Activated CD4-positive, alpha-beta memory T cell treated with anti-CD3 and anti-CD28 coated beads for 36 hours (primary cell): ENCODE measurements around the gene EEFSEC. TPM values are rescaled to one million over a fixed set of nuclear protein-coding genes. Genes with fewer than 3 reads are reported as not detected.

Experiments
- CTCF ChIA-PET: fragments of 350-600 bp; sonication (Branson Sonifier 250); formaldehyde crosslinking; loops from one replicate; lab custom pipeline; 2021; ENCODE audit warnings: antibody characterized with exemption, inconsistent platforms; lab: Charles Lee
- POLR2A ChIA-PET: fragments of 350-600 bp; sonication (Branson Sonifier 250); formaldehyde crosslinking; loops from one replicate; lab custom pipeline; 2021; ENCODE audit warnings: antibody characterized with exemption; lab: Charles Lee
- DNase-seq: peaks from one replicate; pipeline ENCODE4 v3.0.0-alpha.2; 2020
- H3K27ac Mint-ChIP-seq: one replicate; pipeline ENCODE4 v1.8.0; 2021; ENCODE audit warnings: mixed read lengths
- H3K27me3 Mint-ChIP-seq: one replicate; pipeline ENCODE4 v1.8.0; 2021; ENCODE audit warnings: mixed read lengths
- H3K36me3 Mint-ChIP-seq: one replicate; pipeline ENCODE4 v1.8.0; 2021; ENCODE audit warnings: mixed read lengths
- H3K4me1 Mint-ChIP-seq: one replicate; pipeline ENCODE4 v1.8.0; 2021; ENCODE audit warnings: low read depth, mixed read lengths
- H3K4me3 Mint-ChIP-seq: one replicate; pipeline ENCODE4 v1.8.0; 2021; ENCODE audit warnings: mild to moderate bottlenecking, mixed read lengths
- H3K9me3 Mint-ChIP-seq: one replicate; pipeline ENCODE4 v1.8.0; 2021; ENCODE audit warnings: mixed read lengths
- intact Hi-C: fragments of 100-400 bp; cut with micrococcal nuclease; formaldehyde crosslinking; loops from one replicate; pipeline ENCODE4 v1.15.1; 2023
- total RNA-seq, 2 experiments: library from RNA; stranded (reverse); gene quantifications; one replicate each; pipeline ENCODE4 v1.2.3, GENCODE V29; 2021

The EEFSEC gene
- total RNA-seq, 2 experiments from 2014 or later: 16.1 to 17.2 TPM

- H3K27ac Mint-ChIP-seq: no peak overlapping the region
- no peak for DNase-seq
- H3K4me3 Mint-ChIP-seq: no peak overlapping the region
- no peaks in the 10 kb centered on the region for H3K9me3 Mint-ChIP-seq
- H3K4me1 Mint-ChIP-seq: no peaks in the 10 kb centered on the region
- CTCF ChIA-PET: no interaction called here
- intact Hi-C loops: no loop called here
- H3K27me3 Mint-ChIP-seq: no peaks in the 10 kb centered on the region
- POLR2A ChIA-PET: no interaction called here
- H3K36me3 Mint-ChIP-seq: no peaks in the 10 kb centered on the region
These were observed 249.0 kb downstream of the EEFSEC start for GRCh38 chr3:128402319-128402718.

DNA sequence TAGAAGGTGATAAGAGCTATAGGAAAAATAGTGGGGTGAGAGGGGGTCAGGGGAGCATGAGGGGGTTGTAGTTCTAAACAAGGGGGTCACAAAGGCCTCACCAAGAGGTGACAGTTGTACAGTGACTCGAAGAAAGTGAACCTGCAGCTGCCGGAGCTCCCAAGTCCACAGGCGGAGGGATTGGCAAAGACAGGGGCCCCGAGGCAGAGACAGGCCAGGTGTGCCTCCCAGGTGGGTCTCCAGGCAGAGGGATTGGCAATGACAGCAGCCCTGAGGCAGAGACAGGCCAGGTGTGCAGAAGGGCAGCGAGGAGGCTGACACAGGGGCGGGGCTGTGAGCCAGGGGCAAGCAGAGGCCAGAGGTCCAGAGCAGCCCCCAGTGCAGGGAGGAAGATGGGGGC lies 249.7 kb downstream of the EEFSEC start:
- Mint-ChIP-seq H3K36me3 (no peaks in the 10 kb centered on the region), H3K4me1 (no peaks in the 10 kb centered on the region), H3K27me3 (no peaks in the 10 kb centered on the region), H3K4me3 (no peak overlapping the region), H3K9me3 (no peaks in the 10 kb centered on the region), H3K27ac (no peak overlapping the region)
- intact Hi-C loops: no loop called here
- ChIA-PET CTCF (no interaction called here), POLR2A (no interaction called here)
- DNase-seq: no peak

DNA sequence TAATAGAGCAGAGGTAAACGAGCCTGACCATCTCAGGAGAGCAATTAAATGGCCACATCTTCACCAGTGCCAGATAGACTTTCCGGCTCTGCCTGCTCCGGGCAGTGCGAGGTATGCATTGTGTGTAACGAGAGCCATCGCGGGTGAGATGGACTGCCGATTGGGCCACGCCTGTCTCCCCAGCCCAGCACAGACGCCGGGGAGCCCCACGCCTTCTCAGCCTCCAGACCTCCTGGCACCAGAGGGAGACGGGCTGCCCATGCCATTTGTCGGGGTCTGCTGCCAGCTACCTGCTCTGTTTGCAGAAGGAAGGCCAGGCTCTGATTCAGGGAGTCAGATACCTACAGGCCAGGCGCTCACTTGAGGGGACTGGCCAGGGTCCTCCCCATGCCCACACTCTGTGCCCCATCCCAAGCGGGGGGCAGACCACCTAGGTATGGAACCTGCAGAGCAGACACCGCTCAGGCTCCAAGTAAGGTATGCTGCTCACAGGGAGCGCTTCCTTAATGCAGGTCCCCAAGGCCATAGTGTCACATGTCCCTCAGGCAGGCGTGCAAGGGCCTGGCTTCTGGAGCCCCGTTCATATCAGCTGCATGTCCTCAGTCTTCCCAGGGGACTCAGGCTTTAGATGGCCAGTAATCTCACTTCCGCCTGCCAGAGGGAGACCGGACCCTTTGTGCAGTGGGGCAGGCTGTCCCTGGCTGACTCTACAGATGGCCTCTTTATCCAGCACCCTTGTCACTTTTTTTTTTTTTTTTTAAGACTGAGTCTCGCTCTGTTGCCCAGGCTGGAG lies 251.2 kb downstream of the EEFSEC start:
- CTCF ChIA-PET: no interaction called here
- Mint-ChIP-seq H3K27me3 (no peaks in the 10 kb centered on the region), H3K36me3 (no peaks in the 10 kb centered on the region), H3K4me1 (no peaks in the 10 kb centered on the region), H3K27ac (no peak overlapping the region), H3K9me3 (no peaks in the 10 kb centered on the region), H3K4me3 (no peak overlapping the region)
- no peak for DNase-seq
- POLR2A ChIA-PET: no interaction called here
- intact Hi-C loops: no loop called here

- intact Hi-C loops: no loop called here
- CTCF ChIA-PET: no interaction called here
- no peaks in the 10 kb centered on the region for H3K27me3 Mint-ChIP-seq
- POLR2A ChIA-PET: no interaction called here
- no peaks in the 10 kb centered on the region for H3K4me1 Mint-ChIP-seq
- no peak overlapping the region for H3K4me3 Mint-ChIP-seq
- no peak for DNase-seq
- H3K9me3 Mint-ChIP-seq: no peaks in the 10 kb centered on the region
- H3K36me3 Mint-ChIP-seq: no peaks in the 10 kb centered on the region
- no peak overlapping the region for H3K27ac Mint-ChIP-seq
These were observed 252.4 kb downstream of the EEFSEC start for GRCh38 chr3:128405554-128406277.

GRCh38 chr3:128407247-128407646 lies 254.0 kb downstream of the EEFSEC start:
- Mint-ChIP-seq H3K4me1 (no peaks in the 10 kb centered on the region), H3K9me3 (no peaks in the 10 kb centered on the region), H3K4me3 (no peak overlapping the region), H3K27me3 (no peaks in the 10 kb centered on the region), H3K27ac (no peak overlapping the region), H3K36me3 (no peaks in the 10 kb centered on the region)
- CTCF ChIA-PET: no interaction called here
- intact Hi-C loops: no loop called here
- POLR2A ChIA-PET: no interaction called here
- no peak for DNase-seq

DNA sequence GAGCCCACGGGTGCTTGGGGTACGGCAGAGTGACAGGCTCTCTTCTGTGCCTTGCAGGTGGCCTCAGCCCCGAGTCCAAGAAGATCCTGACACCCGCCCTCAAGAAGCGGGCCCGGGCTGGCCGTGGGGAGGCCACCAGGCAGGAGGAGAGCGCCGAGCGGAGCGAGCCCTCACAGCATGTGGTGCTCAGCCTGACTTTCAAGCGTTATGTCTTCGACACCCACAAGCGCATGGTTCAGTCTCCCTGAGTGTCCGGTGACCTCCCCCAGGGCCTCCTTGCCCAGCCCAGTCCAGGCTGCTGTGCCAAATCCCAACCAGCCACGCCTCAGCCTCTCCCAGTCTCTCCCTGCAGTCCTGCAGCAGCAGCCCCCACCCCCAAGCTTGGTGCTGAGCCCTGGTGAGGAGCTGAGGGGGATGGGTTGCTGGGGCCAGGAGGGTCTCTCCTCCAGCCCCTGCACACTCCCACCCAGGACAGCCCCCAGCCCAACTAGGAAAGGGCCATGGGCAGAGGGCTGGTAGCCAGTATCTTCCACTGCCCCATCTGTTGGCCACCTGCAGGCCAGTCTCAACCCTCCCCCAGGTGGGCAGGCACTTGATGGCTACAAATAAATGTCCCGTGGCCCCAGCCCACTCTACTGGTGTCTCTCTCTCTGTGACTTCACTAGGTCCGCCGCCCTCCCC lies 254.9 kb downstream of the EEFSEC start:
- ChIA-PET CTCF (interaction anchor here (1.0 kb wide), 1 partner anchor 18 kb away, joined by 3 read pairs; no protein-coding TSS in a partner anchor), POLR2A (no interaction called here)
- H3K4me1 Mint-ChIP-seq: no peaks in the 10 kb centered on the region
- no peak for DNase-seq
- intact Hi-C loops: no loop called here
- H3K36me3 Mint-ChIP-seq: no peaks in the 10 kb centered on the region
- H3K4me3 Mint-ChIP-seq: no peak overlapping the region
- H3K27me3 Mint-ChIP-seq: no peaks in the 10 kb centered on the region
- no peak overlapping the region for H3K27ac Mint-ChIP-seq
- no peaks in the 10 kb centered on the region for H3K9me3 Mint-ChIP-seq

- no peaks in the 10 kb centered on the region for H3K9me3 Mint-ChIP-seq
- intact Hi-C loops: no loop called here
- POLR2A ChIA-PET: no interaction called here
- no peak overlapping the region for H3K4me3 Mint-ChIP-seq
- no peaks in the 10 kb centered on the region for H3K27me3 Mint-ChIP-seq
- no peaks in the 10 kb centered on the region for H3K4me1 Mint-ChIP-seq
- DNase-seq: no peak
- no peak overlapping the region for H3K27ac Mint-ChIP-seq
- CTCF ChIA-PET: interaction anchor here (1.0 kb wide), 1 partner anchor 17 kb away, joined by 3 read pairs; no protein-coding TSS in a partner anchor
- no peaks in the 10 kb centered on the region for H3K36me3 Mint-ChIP-seq
These were observed 255.7 kb downstream of the EEFSEC start for GRCh38 chr3:128408693-128409623.

DNA sequence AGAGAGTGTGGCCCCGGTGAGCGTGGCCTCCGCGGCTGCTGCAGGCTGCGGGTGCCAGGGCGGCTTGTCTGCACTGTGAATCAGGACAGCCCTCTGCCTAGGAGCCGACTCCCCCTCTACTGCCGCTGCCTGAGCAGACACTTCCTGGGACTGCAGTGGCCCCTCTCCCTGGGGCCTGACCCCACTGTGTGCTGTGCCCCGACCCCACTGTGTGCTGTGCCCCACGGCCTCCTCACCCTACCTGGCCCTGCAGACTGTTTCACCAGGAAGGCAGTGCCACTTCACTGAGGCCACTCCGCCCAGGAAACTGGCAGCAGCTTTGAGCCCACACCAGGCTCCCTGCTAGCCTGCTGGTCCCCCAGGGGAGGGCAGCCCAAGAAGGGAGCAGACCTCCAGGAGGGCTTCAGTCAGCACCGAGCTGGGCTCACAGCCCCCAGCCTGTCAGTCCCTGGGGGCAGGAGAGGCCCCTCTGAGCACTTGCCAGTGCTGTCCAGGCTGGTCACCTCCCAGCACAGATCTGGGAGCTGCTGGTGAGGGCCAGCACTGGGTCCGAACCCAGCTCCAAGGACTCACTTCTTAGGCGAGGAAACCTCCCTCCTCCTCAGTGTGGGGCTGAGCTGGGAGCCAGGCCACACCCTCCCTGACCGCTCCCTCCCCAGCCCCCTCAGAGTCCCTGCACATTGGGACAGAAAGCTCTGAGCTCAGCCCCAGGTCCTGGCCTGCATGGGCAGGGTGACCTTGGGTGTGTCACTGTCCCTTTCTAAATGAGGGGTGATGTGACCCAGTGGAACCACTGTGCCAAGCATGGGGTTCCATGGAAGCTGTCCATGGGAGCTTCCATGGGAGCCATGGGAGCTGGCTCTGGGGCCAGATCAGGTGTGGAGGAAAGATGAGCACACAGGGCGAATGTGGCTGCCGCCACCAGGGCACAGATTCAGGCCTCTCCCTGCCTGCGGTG lies 256.6 kb downstream of the EEFSEC start:
- Mint-ChIP-seq H3K27me3 (no peaks in the 10 kb centered on the region), H3K4me3 (no peak overlapping the region), H3K9me3 (no peaks in the 10 kb centered on the region), H3K27ac (no peak overlapping the region), H3K36me3 (no peaks in the 10 kb centered on the region), H3K4me1 (no peaks in the 10 kb centered on the region)
- ChIA-PET POLR2A (no interaction called here), CTCF (interaction anchor here (1.3 kb wide), 1 partner anchor 17 kb away, joined by 3 read pairs; no protein-coding TSS in a partner anchor)
- intact Hi-C loops: no loop called here
- no peak for DNase-seq

GRCh38 chr3:128410669-128411573 lies 257.6 kb downstream of the EEFSEC start:
- H3K27ac Mint-ChIP-seq: no peak overlapping the region
- intact Hi-C loops: no loop called here
- no peak overlapping the region for H3K4me3 Mint-ChIP-seq
- no peaks in the 10 kb centered on the region for H3K27me3 Mint-ChIP-seq
- no peaks in the 10 kb centered on the region for H3K9me3 Mint-ChIP-seq
- POLR2A ChIA-PET: no interaction called here
- H3K36me3 Mint-ChIP-seq: no peaks in the 10 kb centered on the region
- no peaks in the 10 kb centered on the region for H3K4me1 Mint-ChIP-seq
- DNase-seq: no peak
- CTCF ChIA-PET: interaction anchor here (1.3 kb wide), 1 partner anchor 16 kb away, joined by 3 read pairs; no protein-coding TSS in a partner anchor

DNA sequence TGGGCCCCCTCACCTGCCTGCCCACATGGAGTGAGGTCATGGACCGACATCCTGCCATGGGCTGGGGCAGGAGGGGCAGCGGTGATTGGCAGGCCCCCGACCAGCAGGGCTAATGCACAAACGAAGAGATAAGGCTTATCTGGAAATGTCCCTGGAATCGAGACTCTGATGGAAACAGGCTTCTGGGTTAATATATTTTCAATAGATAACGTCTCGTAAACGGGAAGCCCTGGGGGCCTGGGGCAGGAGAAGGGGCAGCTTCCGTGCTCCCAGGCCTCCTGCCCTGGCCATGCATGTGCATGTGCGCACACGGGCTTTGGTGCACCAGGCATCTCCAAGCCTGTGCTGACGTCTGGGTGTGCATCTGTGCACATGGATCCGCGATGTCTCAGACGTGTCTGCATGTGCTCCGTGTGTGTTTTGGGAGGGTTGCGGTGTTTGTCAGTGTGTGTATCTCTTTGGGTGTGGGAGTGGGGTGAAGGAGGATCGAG lies 258.3 kb downstream of the EEFSEC start:
- Mint-ChIP-seq H3K36me3 (no peaks in the 10 kb centered on the region), H3K27ac (no peak overlapping the region), H3K27me3 (no peaks in the 10 kb centered on the region), H3K4me3 (no peak overlapping the region), H3K4me1 (no peaks in the 10 kb centered on the region), H3K9me3 (no peaks in the 10 kb centered on the region)
- POLR2A ChIA-PET: no interaction called here
- DNase-seq: no peak
- intact Hi-C loops: no loop called here
- CTCF ChIA-PET: no interaction called here
